Astrocyte (in vitro differentiated cells and primary cell): ENCODE measurements around the gene TMEM132C. TPM values are rescaled to one million over a fixed set of nuclear protein-coding genes. Genes with fewer than 3 reads are reported as not detected.

ENCODE experiments used
- DNase-seq: peaks from one replicate; pipeline ENCODE4 v3.0.0-alpha.2; 2010; ENCODE audit warnings: low read depth
- FAIRE-seq: peaks from 2 replicates; lab custom pipeline; 2011; peaks lifted over from hg19 to GRCh38; lab: Jason Lieb, UNC
- H2AFZ ChIP-seq: 2 replicates; pipeline ENCODE4 v1.6.0; 2012; ENCODE audit warnings: low read depth, low read length, inconsistent platforms
- H3K27ac ChIP-seq: 2 replicates; pipeline ENCODE4 v1.5.1; 2011; ENCODE audit warnings: low read depth, low read length, inconsistent platforms
- H3K27me3 ChIP-seq: 2 replicates; pipeline ENCODE4 v1.6.0; 2011; ENCODE audit warnings: low read length, inconsistent platforms; ENCODE audit not compliant: insufficient read depth
- H3K36me3 ChIP-seq: 2 replicates; pipeline ENCODE4 v1.5.1; 2011; ENCODE audit warnings: low read length, inconsistent platforms; ENCODE audit not compliant: insufficient read depth
- H3K4me1 ChIP-seq: 2 replicates; pipeline ENCODE4 v1.5.1; 2011; ENCODE audit warnings: low read length, inconsistent platforms; ENCODE audit not compliant: insufficient read depth
- H3K4me2 ChIP-seq: 2 replicates; pipeline ENCODE4 v1.6.0; 2012; ENCODE audit warnings: low read length, inconsistent platforms
- H3K4me3 ChIP-seq: 2 replicates; pipeline ENCODE4 v1.5.1; 2011; ENCODE audit warnings: low read depth, mild to moderate bottlenecking, low read length, inconsistent platforms; ENCODE audit not compliant: insufficient read depth
- H3K79me2 ChIP-seq: 2 replicates; pipeline ENCODE4 v1.6.0; 2012; ENCODE audit warnings: mild to moderate bottlenecking, low read length, inconsistent platforms; ENCODE audit not compliant: insufficient read depth
- H3K9ac ChIP-seq: 2 replicates; pipeline ENCODE4 v1.6.0; 2012; ENCODE audit warnings: mild to moderate bottlenecking, low read length, inconsistent platforms
- H3K9me3 ChIP-seq: 2 replicates; pipeline ENCODE4 v1.5.1; 2012; ENCODE audit warnings: low read depth, mild to moderate bottlenecking, low read length, inconsistent platforms; ENCODE audit not compliant: insufficient read depth
- H4K20me1 ChIP-seq: 2 replicates; pipeline ENCODE4 v1.6.0; 2012; ENCODE audit warnings: low read length, inconsistent platforms; ENCODE audit not compliant: insufficient read depth
- H3K27ac Mint-ChIP-seq: one replicate; pipeline ENCODE4 v1.8.0; 2021; ENCODE audit warnings: mild to moderate bottlenecking, mixed read lengths; ENCODE audit not compliant: unreplicated experiment
- H3K27me3 Mint-ChIP-seq: one replicate; pipeline ENCODE4 v1.8.0; 2021; ENCODE audit warnings: low read depth, mixed read lengths; ENCODE audit not compliant: unreplicated experiment
- H3K36me3 Mint-ChIP-seq: one replicate; pipeline ENCODE4 v1.8.0; 2021; ENCODE audit warnings: low read depth, mixed read lengths; ENCODE audit not compliant: unreplicated experiment
- H3K4me1 Mint-ChIP-seq: one replicate; pipeline ENCODE4 v1.8.0; 2021; ENCODE audit warnings: low read depth, mixed read lengths; ENCODE audit not compliant: unreplicated experiment
- H3K4me3 Mint-ChIP-seq: one replicate; pipeline ENCODE4 v1.8.0; 2021; ENCODE audit warnings: mild to moderate bottlenecking, moderate library complexity, mixed read lengths; ENCODE audit not compliant: unreplicated experiment
- H3K9me3 Mint-ChIP-seq: one replicate; pipeline ENCODE4 v1.8.0; 2021; ENCODE audit warnings: mild to moderate bottlenecking, mixed read lengths; ENCODE audit not compliant: unreplicated experiment
- EZH2 ChIP-seq: IDR thresholded peaks from 2 replicates; pipeline ENCODE4 v1.6.1; 2012; ENCODE audit warnings: mild to moderate bottlenecking, low read length, inconsistent platforms; ENCODE audit not compliant: insufficient read depth
- total RNA-seq: library from RNA; stranded (reverse); gene quantifications from 2 replicates; pipeline ENCODE4 v1.2.1, GENCODE V29; 2021
- TF ChIP-seq, protein P1 (sequence below): IDR thresholded peaks from 2 replicates; pipeline ENCODE4 v1.5.1; 2011; ENCODE audit warnings: low read depth, mild to moderate bottlenecking, inconsistent platforms, low read length, moderate library complexity; ENCODE audit not compliant: insufficient read depth

Gene TMEM132C
- total RNA-seq, 1 donor from 2014 or later = not detected

GRCh38 chr12:128531170-128531569, 264.2 kb downstream of the TMEM132C start:
- no peaks in the 10 kb centered on the region for H3K27me3 ChIP-seq
- Mint-ChIP-seq H3K27ac (no peak overlapping the region), H3K36me3 (no peaks in the 10 kb centered on the region), H3K4me3 (no peak overlapping the region), H3K27me3 (no peaks in the 10 kb centered on the region), H3K9me3 (peaks cover 21% of the 10 kb centered on the region), H3K4me1 (no peaks in the 10 kb centered on the region)
- FAIRE-seq = no peak
- H3K4me1 ChIP-seq = no peaks in the 10 kb centered on the region
- H3K4me3 ChIP-seq = no peak overlapping the region
- DNase-seq = no peak
- H3K9ac ChIP-seq = no peak overlapping the region
- no peak for TF ChIP-seq EZH2
- TF ChIP-seq, protein P1, sequence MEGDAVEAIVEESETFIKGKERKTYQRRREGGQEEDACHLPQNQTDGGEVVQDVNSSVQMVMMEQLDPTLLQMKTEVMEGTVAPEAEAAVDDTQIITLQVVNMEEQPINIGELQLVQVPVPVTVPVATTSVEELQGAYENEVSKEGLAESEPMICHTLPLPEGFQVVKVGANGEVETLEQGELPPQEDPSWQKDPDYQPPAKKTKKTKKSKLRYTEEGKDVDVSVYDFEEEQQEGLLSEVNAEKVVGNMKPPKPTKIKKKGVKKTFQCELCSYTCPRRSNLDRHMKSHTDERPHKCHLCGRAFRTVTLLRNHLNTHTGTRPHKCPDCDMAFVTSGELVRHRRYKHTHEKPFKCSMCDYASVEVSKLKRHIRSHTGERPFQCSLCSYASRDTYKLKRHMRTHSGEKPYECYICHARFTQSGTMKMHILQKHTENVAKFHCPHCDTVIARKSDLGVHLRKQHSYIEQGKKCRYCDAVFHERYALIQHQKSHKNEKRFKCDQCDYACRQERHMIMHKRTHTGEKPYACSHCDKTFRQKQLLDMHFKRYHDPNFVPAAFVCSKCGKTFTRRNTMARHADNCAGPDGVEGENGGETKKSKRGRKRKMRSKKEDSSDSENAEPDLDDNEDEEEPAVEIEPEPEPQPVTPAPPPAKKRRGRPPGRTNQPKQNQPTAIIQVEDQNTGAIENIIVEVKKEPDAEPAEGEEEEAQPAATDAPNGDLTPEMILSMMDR = no peak
- H3K27ac ChIP-seq = no peak overlapping the region
- no peaks in the 10 kb centered on the region for H3K79me2 ChIP-seq
- H4K20me1 ChIP-seq = no peaks in the 10 kb centered on the region
- no peak overlapping the region for H2AFZ ChIP-seq
- peaks cover 6% of the 10 kb centered on the region for H3K9me3 ChIP-seq
- H3K4me2 ChIP-seq = no peak overlapping the region
- H3K36me3 ChIP-seq = no peaks in the 10 kb centered on the region

DNA sequence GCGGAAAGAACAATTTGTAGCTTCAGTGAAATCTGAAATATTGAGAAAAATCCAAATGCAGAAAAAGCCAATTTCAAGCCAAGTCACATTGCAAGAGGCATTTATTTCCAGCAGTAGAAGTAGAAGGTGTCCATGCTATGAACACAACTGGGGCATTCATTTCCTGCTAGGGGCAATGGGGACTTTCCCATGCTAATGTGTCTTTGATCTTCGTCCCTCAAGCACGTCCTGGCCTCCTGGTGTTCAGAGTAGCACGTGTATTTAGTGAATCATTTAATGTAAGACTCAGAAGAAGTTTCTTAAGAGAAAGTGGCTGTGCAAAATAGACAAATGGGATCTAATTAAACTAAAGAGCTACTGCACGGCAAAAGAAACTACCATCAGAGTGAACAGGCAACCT, 267.9 kb downstream of the TMEM132C start:
- no peak for TF ChIP-seq EZH2
- Histone ChIP-seq H3K27ac (no peak overlapping the region), H3K9ac (no peak overlapping the region), H3K79me2 (no peaks in the 10 kb centered on the region), H3K36me3 (no peaks in the 10 kb centered on the region), H3K4me3 (no peak overlapping the region), H3K4me2 (no peak overlapping the region), H2AFZ (no peak overlapping the region), H3K9me3 (peaks cover 11% of the 10 kb centered on the region), H3K27me3 (no peaks in the 10 kb centered on the region), H3K4me1 (no peaks in the 10 kb centered on the region), H4K20me1 (no peaks in the 10 kb centered on the region)
- H3K27ac Mint-ChIP-seq = no peak overlapping the region
- FAIRE-seq (no peak), DNase-seq (no peak)
- H3K4me1 Mint-ChIP-seq = no peaks in the 10 kb centered on the region
- H3K9me3 Mint-ChIP-seq = peaks cover 17% of the 10 kb centered on the region
- no peaks in the 10 kb centered on the region for H3K27me3 Mint-ChIP-seq
- H3K36me3 Mint-ChIP-seq = no peaks in the 10 kb centered on the region
- H3K4me3 Mint-ChIP-seq = no peak overlapping the region

DNA sequence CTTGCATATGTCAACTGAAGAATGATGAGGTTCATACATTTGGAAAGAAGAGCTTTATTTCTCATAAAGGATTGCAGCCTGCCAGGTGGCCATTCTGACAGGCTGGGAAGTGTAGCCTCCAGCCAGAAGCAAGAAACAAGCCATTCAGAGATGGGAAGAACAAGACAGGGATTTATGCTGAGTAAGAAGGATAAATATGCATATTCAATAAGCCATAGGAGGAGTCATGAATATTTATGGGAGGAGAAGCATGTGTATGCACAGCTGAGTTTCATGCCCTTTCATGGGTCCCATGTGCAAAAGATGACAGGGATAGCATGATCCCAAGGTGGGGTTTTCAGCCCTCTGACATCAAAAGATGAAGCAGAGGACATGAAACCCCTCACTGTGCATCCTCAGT, 269.8 kb downstream of the TMEM132C start:
- FAIRE-seq = no peak
- Histone ChIP-seq H3K4me3 (no peak overlapping the region), H3K79me2 (no peaks in the 10 kb centered on the region), H3K27me3 (no peaks in the 10 kb centered on the region), H3K4me2 (no peak overlapping the region), H3K9ac (no peak overlapping the region), H3K27ac (no peak overlapping the region), H2AFZ (no peak overlapping the region), H3K4me1 (no peaks in the 10 kb centered on the region), H3K9me3 (peaks cover 15% of the 10 kb centered on the region), H3K36me3 (no peaks in the 10 kb centered on the region), H4K20me1 (no peaks in the 10 kb centered on the region)
- no peaks in the 10 kb centered on the region for H3K36me3 Mint-ChIP-seq
- H3K4me3 Mint-ChIP-seq = no peak overlapping the region
- no peaks in the 10 kb centered on the region for H3K27me3 Mint-ChIP-seq
- no peaks in the 10 kb centered on the region for H3K4me1 Mint-ChIP-seq
- TF ChIP-seq EZH2 = no peak
- TF ChIP-seq, protein P1 = no peak
- H3K27ac Mint-ChIP-seq = no peak overlapping the region
- DNase-seq = no peak
- peaks cover 18% of the 10 kb centered on the region for H3K9me3 Mint-ChIP-seq
